Stimulated activated memory B cell treated with anti-CD40 and anti-IgM and Interleukin-4, amounts not matched to agents 10 μg/mL and 1 μg/mL and 100 μg/mL, for 72 hours (primary cell): ENCODE data around the gene SEMA4A.

Experiments
- ATAC-seq: fragments of 150-1000 bp; cut with Tn5 transposase; 2 replicates; pipeline ENCODE4 v1.10.0; 2021
- H3K27ac Mint-ChIP-seq: one replicate; pipeline ENCODE4 v1.8.0; 2022; ENCODE audit warnings: mild to moderate bottlenecking, mixed read lengths
- H3K27me3 Mint-ChIP-seq: one replicate; pipeline ENCODE4 v1.8.0; 2022; ENCODE audit warnings: mixed read lengths
- H3K36me3 Mint-ChIP-seq: one replicate; pipeline ENCODE4 v1.8.0; 2022; ENCODE audit warnings: mixed read lengths
- H3K4me1 Mint-ChIP-seq: one replicate; pipeline ENCODE4 v1.8.0; 2022; ENCODE audit warnings: mixed read lengths
- H3K4me3 Mint-ChIP-seq: one replicate; pipeline ENCODE4 v1.8.0; 2022; ENCODE audit warnings: mild to moderate bottlenecking, moderate library complexity, mixed read lengths
- H3K9me3 Mint-ChIP-seq: one replicate; pipeline ENCODE4 v1.8.0; 2022; ENCODE audit warnings: mixed read lengths

The SEMA4A gene

GRCh38 chr1:156144742-156145141 is 8.6 kb upstream of the SEMA4A start:
- no peak overlapping the region for H3K4me3 Mint-ChIP-seq
- ATAC-seq, result no peak
- H3K27ac Mint-ChIP-seq, result no peak overlapping the region
- peaks cover 22% of the 10 kb centered on the region for H3K27me3 Mint-ChIP-seq
- H3K9me3 Mint-ChIP-seq, result no peaks in the 10 kb centered on the region
- H3K4me1 Mint-ChIP-seq, result peaks cover 39% of the 10 kb centered on the region
- H3K36me3 Mint-ChIP-seq, result peaks cover 9% of the 10 kb centered on the region

DNA sequence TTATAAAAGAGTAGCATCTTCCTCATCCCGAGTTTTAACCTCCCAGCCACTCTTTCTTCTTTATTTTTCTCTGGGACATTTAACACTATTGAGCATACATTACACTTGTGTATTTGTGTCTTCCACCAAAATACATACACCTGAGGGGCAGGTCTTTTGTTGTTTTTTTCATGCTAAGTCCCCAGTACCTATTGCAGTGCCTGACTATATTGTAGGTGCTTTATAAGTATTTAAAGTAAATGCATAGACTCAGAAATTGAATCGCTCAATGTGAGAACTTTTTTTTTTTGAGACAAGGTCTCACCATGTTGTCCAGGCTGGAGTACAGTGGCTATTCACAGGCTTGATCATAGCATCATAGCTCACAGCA is 7.8 kb upstream of the SEMA4A start:
- peak overlapping the region; percentile 79 for H3K27ac Mint-ChIP-seq
- peaks cover 48% of the 10 kb centered on the region for H3K4me1 Mint-ChIP-seq
- ATAC-seq, result no peak
- H3K4me3 Mint-ChIP-seq, result peak overlapping the region; percentile 69
- no peaks in the 10 kb centered on the region for H3K9me3 Mint-ChIP-seq
- peaks cover 25% of the 10 kb centered on the region for H3K27me3 Mint-ChIP-seq
- peaks cover under 1% of the 10 kb centered on the region for H3K36me3 Mint-ChIP-seq

GRCh38 chr1:156146020-156146768 is 7.2 kb upstream of the SEMA4A start:
- H3K4me3 Mint-ChIP-seq, result peak overlapping the region; percentile 69
- no peaks in the 10 kb centered on the region for H3K36me3 Mint-ChIP-seq
- peak; percentile 59 for ATAC-seq
- peaks cover 53% of the 10 kb centered on the region for H3K4me1 Mint-ChIP-seq
- peak overlapping the region; percentile 79 for H3K27ac Mint-ChIP-seq
- H3K9me3 Mint-ChIP-seq, result no peaks in the 10 kb centered on the region
- H3K27me3 Mint-ChIP-seq, result peaks cover 25% of the 10 kb centered on the region

GRCh38 chr1:156146769-156147405 is 6.5 kb upstream of the SEMA4A start:
- Mint-ChIP-seq H3K27me3 (peaks cover 25% of the 10 kb centered on the region), H3K9me3 (no peaks in the 10 kb centered on the region), H3K27ac (peak overlapping the region; percentile 79), H3K36me3 (no peaks in the 10 kb centered on the region), H3K4me1 (peaks cover 57% of the 10 kb centered on the region), H3K4me3 (peak overlapping the region; percentile 69)
- peak; percentile 27 for ATAC-seq

GRCh38 chr1:156148216-156148615 is 5.2 kb upstream of the SEMA4A start:
- peak; percentile 67 for ATAC-seq
- peak overlapping the region; percentile 29 for H3K4me3 Mint-ChIP-seq

GRCh38 chr1:156149374-156150332 is 3.7 kb upstream of the SEMA4A start:
- H3K36me3 Mint-ChIP-seq, result no peaks in the 10 kb centered on the region
- ATAC-seq, result peak; percentile 65
- no peaks in the 10 kb centered on the region for H3K9me3 Mint-ChIP-seq
- H3K4me3 Mint-ChIP-seq, result peak overlapping the region; percentile 73
- peaks cover 81% of the 10 kb centered on the region for H3K4me1 Mint-ChIP-seq
- peak overlapping the region; percentile 59 for H3K27ac Mint-ChIP-seq
- H3K27me3 Mint-ChIP-seq, result peaks cover 25% of the 10 kb centered on the region

More at GRCh38 chr1:156148216-156148615, 5.2 kb upstream of the SEMA4A start:
- Mint-ChIP-seq H3K36me3 (no peaks in the 10 kb centered on the region), H3K27ac (peak overlapping the region; percentile 59), H3K9me3 (no peaks in the 10 kb centered on the region), H3K27me3 (peaks cover 25% of the 10 kb centered on the region), H3K4me1 (peaks cover 71% of the 10 kb centered on the region)

DNA sequence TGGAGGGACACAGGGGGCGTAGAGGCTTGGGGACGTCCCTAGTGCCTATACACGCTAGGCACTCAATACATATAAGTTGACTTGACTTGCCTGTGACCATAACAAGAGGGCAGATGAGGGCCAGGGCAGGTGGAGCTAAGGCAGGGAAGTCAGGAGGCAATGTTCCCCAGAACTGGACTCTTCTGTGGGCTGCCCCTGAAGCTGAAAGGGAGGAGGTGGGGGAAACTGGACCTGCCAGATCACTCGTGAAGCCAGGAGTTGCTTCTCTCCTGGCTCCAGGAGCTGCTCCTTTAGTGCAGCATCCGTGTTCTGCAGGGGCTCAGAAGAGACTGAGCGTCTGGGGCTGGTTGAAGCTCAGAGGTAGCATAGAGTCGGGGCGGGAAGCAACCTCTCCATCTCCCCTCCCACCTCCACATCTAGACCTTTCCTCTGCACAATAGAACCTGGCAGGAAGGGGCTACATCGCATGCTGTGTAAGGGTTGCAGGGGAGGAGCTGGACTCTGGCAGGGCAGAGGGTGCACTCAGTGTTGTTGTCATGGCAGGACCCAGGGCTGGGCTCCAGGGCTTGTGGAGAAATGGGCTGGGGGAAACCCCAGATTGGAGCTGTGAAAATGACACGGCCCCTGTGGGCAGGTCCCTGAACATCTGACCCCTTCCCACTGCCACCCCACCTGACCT is 2.9 kb upstream of the SEMA4A start:
- H3K4me3 Mint-ChIP-seq, result peak overlapping the region; percentile 73
- no peak for ATAC-seq
- peak overlapping the region; percentile 69 for H3K27ac Mint-ChIP-seq
- peaks cover 24% of the 10 kb centered on the region for H3K27me3 Mint-ChIP-seq
- peaks cover 90% of the 10 kb centered on the region for H3K4me1 Mint-ChIP-seq
- H3K36me3 Mint-ChIP-seq, result no peaks in the 10 kb centered on the region
- no peaks in the 10 kb centered on the region for H3K9me3 Mint-ChIP-seq

GRCh38 chr1:156151093-156151688 is 2.2 kb upstream of the SEMA4A start:
- peak; percentile 63 for ATAC-seq
- Mint-ChIP-seq H3K27ac (peak overlapping the region; percentile 69), H3K27me3 (peaks cover 23% of the 10 kb centered on the region), H3K9me3 (no peaks in the 10 kb centered on the region), H3K4me3 (no peak overlapping the region), H3K4me1 (peaks cover 90% of the 10 kb centered on the region), H3K36me3 (peaks cover under 1% of the 10 kb centered on the region)

DNA sequence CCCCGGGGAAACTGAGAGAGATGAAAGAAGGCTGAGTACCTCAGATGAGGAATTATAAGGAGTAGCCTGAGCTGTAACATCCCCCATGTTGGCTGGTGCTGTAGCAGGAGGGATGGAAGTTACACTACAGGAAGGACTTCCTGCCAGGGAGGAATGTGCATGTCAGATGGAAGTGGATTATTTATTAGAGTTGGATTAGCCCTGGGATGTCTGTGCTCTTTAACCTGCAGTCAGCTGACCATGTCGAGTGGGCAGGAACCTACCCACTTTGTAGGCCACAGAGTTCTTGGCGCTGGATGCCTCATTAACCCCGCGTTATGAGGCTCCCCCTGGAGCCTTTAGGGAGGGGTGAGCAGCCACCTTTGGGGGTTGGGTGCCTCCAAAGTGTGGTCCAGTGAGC is 757 bp upstream of the SEMA4A start:
- no peak for ATAC-seq
- no peak overlapping the region for H3K4me3 Mint-ChIP-seq
- no peaks in the 10 kb centered on the region for H3K9me3 Mint-ChIP-seq
- H3K27me3 Mint-ChIP-seq, result peaks cover 30% of the 10 kb centered on the region
- peaks cover 93% of the 10 kb centered on the region for H3K4me1 Mint-ChIP-seq
- H3K27ac Mint-ChIP-seq, result peak overlapping the region; percentile 69
- H3K36me3 Mint-ChIP-seq, result peaks cover 10% of the 10 kb centered on the region

DNA sequence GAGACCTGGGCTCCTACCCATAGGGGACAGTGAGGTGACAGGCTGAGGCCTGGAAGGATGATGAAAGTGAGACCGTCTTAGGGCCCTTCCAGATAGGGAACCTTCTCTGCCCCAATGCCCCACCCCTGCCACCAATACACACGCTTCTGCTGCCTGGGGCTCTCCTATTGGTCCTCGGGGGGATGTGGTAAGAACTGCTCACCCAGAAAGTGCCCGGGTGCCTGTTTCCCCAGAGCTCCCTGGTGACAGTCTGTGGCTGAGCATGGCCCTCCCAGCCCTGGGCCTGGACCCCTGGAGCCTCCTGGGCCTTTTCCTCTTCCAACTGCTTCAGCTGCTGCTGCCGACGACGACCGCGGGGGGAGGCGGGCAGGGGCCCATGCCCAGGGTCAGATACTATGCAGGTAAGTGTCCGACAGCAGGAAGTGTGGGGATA is 948 bp downstream of the SEMA4A start:
- H3K36me3 Mint-ChIP-seq, result peaks cover 25% of the 10 kb centered on the region
- H3K27me3 Mint-ChIP-seq, result peaks cover 44% of the 10 kb centered on the region
- no peaks in the 10 kb centered on the region for H3K9me3 Mint-ChIP-seq
- peak; percentile 91 for ATAC-seq
- peak overlapping the region; percentile 80 for H3K4me3 Mint-ChIP-seq
- H3K4me1 Mint-ChIP-seq, result peaks cover 93% of the 10 kb centered on the region
- H3K27ac Mint-ChIP-seq, result peak overlapping the region; percentile 69

- peak overlapping the region; percentile 80 for H3K4me3 Mint-ChIP-seq
- no peak overlapping the region for H3K27ac Mint-ChIP-seq
- no peak for ATAC-seq
- no peaks in the 10 kb centered on the region for H3K9me3 Mint-ChIP-seq
- H3K4me1 Mint-ChIP-seq, result peaks cover 93% of the 10 kb centered on the region
- H3K27me3 Mint-ChIP-seq, result peaks cover 53% of the 10 kb centered on the region
- H3K36me3 Mint-ChIP-seq, result peaks cover 41% of the 10 kb centered on the region
Observed at GRCh38 chr1:156155756-156156510, 2.5 kb downstream of the SEMA4A start.

DNA sequence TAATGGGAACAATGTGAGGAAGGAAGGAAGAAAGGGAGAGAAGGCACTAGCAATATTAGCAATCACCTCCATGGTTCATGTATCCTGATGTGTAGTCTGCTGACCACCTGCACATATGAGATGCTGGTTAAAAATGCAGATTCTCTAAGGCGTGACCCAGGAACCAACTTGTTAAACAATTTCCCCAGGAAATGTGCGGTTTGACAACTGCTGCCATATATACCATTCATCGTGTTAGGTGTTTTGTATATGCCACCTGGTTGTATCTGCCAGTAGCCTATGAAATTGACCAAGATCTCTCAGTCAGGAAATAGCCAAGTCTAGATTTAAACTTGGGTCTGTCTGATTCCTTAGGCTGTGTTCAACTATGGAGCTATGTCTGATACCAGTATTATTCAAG is 4.1 kb downstream of the SEMA4A start:
- no peaks in the 10 kb centered on the region for H3K9me3 Mint-ChIP-seq
- H3K4me1 Mint-ChIP-seq, result peaks cover 87% of the 10 kb centered on the region
- peak overlapping the region; percentile 30 for H3K4me3 Mint-ChIP-seq
- no peak for ATAC-seq
- H3K27me3 Mint-ChIP-seq, result peaks cover 64% of the 10 kb centered on the region
- H3K36me3 Mint-ChIP-seq, result peaks cover 41% of the 10 kb centered on the region
- H3K27ac Mint-ChIP-seq, result peak overlapping the region; percentile 26

DNA sequence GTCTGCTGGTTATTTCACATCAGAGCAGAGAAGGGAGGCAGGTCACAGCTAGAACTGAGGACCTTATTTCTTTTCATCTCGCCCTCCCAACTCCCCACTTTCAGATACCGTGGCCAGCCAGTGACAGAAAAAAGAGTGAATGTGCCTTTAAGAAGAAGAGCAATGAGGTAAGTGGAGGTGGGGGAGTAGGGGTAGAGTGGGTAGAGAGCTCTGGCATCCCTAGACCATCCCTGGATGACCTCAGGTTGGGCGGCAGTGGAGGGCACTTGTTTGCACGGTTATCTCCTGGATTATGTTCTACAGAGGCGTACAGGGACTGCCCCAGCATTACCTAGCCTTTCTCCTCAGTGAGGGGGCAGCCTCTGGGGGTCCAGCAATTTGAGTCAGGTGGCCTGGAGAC is 4.6 kb downstream of the SEMA4A start:
- Mint-ChIP-seq H3K9me3 (no peaks in the 10 kb centered on the region), H3K27me3 (peaks cover 64% of the 10 kb centered on the region), H3K36me3 (peaks cover 41% of the 10 kb centered on the region), H3K27ac (peak overlapping the region; percentile 26), H3K4me1 (peaks cover 82% of the 10 kb centered on the region), H3K4me3 (no peak overlapping the region)
- no peak for ATAC-seq
